ENCODE results near the gene ATE1. TPM values are rescaled to one million over a fixed set of nuclear protein-coding genes. Genes with fewer than 3 reads are reported as not detected.

Gene ATE1
- total RNA-seq, 1 donor from 2014 or later: 34.4 TPM

GRCh38 chr10:121722665-121723064, 205.2 kb downstream of the ATE1 start:
- TF ChIP-seq CTCF (IDR thresholded peaks at IDR 0.05; ENCODE audit: borderline replicate concordance): no peak
- Histone ChIP-seq H3K4me1 (no peaks in the 10 kb centered on the region), H3K9me3 (replicated peaks) (peaks cover 6% of the 10 kb centered on the region), H3K27ac (replicated peaks) (no peak overlapping the region), H3K27me3 (ENCODE audit: low read depth) (peaks cover 33% of the 10 kb centered on the region), H3K36me3 (no peaks in the 10 kb centered on the region), H3K4me3 (no peak overlapping the region)
- intact Hi-C loops (cut with micrococcal nuclease): no loop called here
- no peak for DNase-seq

- H3K4me1 ChIP-seq: no peaks in the 10 kb centered on the region
- H3K9me3 ChIP-seq (replicated peaks): peaks cover 6% of the 10 kb centered on the region
- TF ChIP-seq CTCF (IDR thresholded peaks at IDR 0.05; ENCODE audit: borderline replicate concordance): no peak
- no peaks in the 10 kb centered on the region for H3K36me3 ChIP-seq
- intact Hi-C loops (cut with micrococcal nuclease): no loop called here
- peaks cover 25% of the 10 kb centered on the region for H3K27me3 ChIP-seq (ENCODE audit: low read depth)
- no peak for DNase-seq
- no peak overlapping the region for H3K4me3 ChIP-seq
- no peak overlapping the region for H3K27ac ChIP-seq (replicated peaks)
Observed at GRCh38 chr10:121721257-121721656, 206.6 kb downstream of the ATE1 start.

- Histone ChIP-seq H3K9me3 (replicated peaks) (peaks cover 16% of the 10 kb centered on the region), H3K27ac (replicated peaks) (no peak overlapping the region), H3K27me3 (ENCODE audit: low read depth) (peaks cover 2% of the 10 kb centered on the region), H3K36me3 (no peaks in the 10 kb centered on the region), H3K4me1 (no peaks in the 10 kb centered on the region), H3K4me3 (no peak overlapping the region)
- no peak for TF ChIP-seq CTCF (IDR thresholded peaks at IDR 0.05; ENCODE audit: borderline replicate concordance)
- no peak for DNase-seq
- intact Hi-C loops (cut with micrococcal nuclease): no loop called here
Observed at GRCh38 chr10:121715969-121716368, 211.9 kb downstream of the ATE1 start.

GRCh38 chr10:121715076-121715475, 212.8 kb downstream of the ATE1 start:
- Histone ChIP-seq H3K4me3 (no peak overlapping the region), H3K36me3 (no peaks in the 10 kb centered on the region), H3K27me3 (ENCODE audit: low read depth) (peaks cover 11% of the 10 kb centered on the region), H3K27ac (replicated peaks) (no peak overlapping the region), H3K4me1 (no peaks in the 10 kb centered on the region), H3K9me3 (replicated peaks) (peaks cover 16% of the 10 kb centered on the region)
- no peak for TF ChIP-seq CTCF (IDR thresholded peaks at IDR 0.05; ENCODE audit: borderline replicate concordance)
- intact Hi-C loops (cut with micrococcal nuclease): no loop called here
- no peak for DNase-seq

- Histone ChIP-seq H3K4me3 (no peak overlapping the region), H3K36me3 (no peaks in the 10 kb centered on the region), H3K27ac (replicated peaks) (no peak overlapping the region), H3K9me3 (replicated peaks) (peaks cover 16% of the 10 kb centered on the region), H3K27me3 (ENCODE audit: low read depth) (peaks cover 27% of the 10 kb centered on the region), H3K4me1 (no peaks in the 10 kb centered on the region)
- intact Hi-C loops (cut with micrococcal nuclease): no loop called here
- no peak for TF ChIP-seq CTCF (IDR thresholded peaks at IDR 0.05; ENCODE audit: borderline replicate concordance)
- no peak for DNase-seq
Observed at GRCh38 chr10:121713486-121713885, 214.3 kb downstream of the ATE1 start.

GRCh38 chr10:121710971-121711370, 216.9 kb downstream of the ATE1 start:
- Histone ChIP-seq H3K4me3 (no peak overlapping the region), H3K27ac (replicated peaks) (no peak overlapping the region), H3K4me1 (no peaks in the 10 kb centered on the region), H3K27me3 (ENCODE audit: low read depth) (peaks cover 51% of the 10 kb centered on the region), H3K36me3 (no peaks in the 10 kb centered on the region), H3K9me3 (replicated peaks) (peaks cover 10% of the 10 kb centered on the region)
- TF ChIP-seq CTCF (IDR thresholded peaks at IDR 0.05; ENCODE audit: borderline replicate concordance): no peak
- DNase-seq: no peak
- intact Hi-C loops (cut with micrococcal nuclease): no loop called here

All from left ventricle myocardium inferior (tissue), 1 donor.